C4-2B (cell line): Measurements from ENCODE around the gene UVSSA.
"Not testable (repeated sequence)": the region's sequence is repeated elsewhere in the genome, so short reads cannot be mapped to it uniquely, and the experiment has no call there.

Experiments used
- H3K27ac ChIP-seq: fragments of 450-650 bp; 2 replicates; pipeline ENCODE4 v1.5.1; 2017
- CTCF ChIP-seq: fragments of 450-650 bp; conservative IDR thresholded peaks from 2 replicates; pipeline ENCODE4 v1.5.1; 2017; ENCODE audit warnings: mild to moderate bottlenecking
- ZFX ChIP-seq: fragments of 450-650 bp; IDR thresholded peaks from 2 replicates; pipeline ENCODE4 v1.6.1; 2017

Gene UVSSA

GRCh38 chr4:1371176-1372165, 24.5 kb downstream of the UVSSA start:
- no peak overlapping the region for H3K27ac ChIP-seq
- TF ChIP-seq ZFX: no peak
- TF ChIP-seq CTCF: no peak

- not testable (repeated sequence) for H3K27ac ChIP-seq
These were observed 25.6 kb downstream of the UVSSA start for GRCh38 chr4:1372576-1372975.

- H3K27ac ChIP-seq: no peak overlapping the region
- no peak for TF ChIP-seq CTCF
- no peak for TF ChIP-seq ZFX
These were observed 27.1 kb downstream of the UVSSA start for GRCh38 chr4:1373892-1374705.

- TF ChIP-seq ZFX (no peak), CTCF (no peak)
These were observed 27.7 kb downstream of the UVSSA start for GRCh38 chr4:1374706-1375045.

GRCh38 chr4:1375051-1375721, 28.2 kb downstream of the UVSSA start:
- TF ChIP-seq CTCF (no peak), ZFX (no peak)
- H3K27ac ChIP-seq: no peak overlapping the region

More at GRCh38 chr4:1374706-1375045, 27.7 kb downstream of the UVSSA start:
- no peak overlapping the region for H3K27ac ChIP-seq

- no peak overlapping the region for H3K27ac ChIP-seq
- TF ChIP-seq CTCF (no peak), ZFX (no peak)
These were observed 28.8 kb downstream of the UVSSA start for GRCh38 chr4:1375761-1376322.

GRCh38 chr4:1376391-1376840, 29.4 kb downstream of the UVSSA start:
- TF ChIP-seq ZFX (no peak), CTCF (no peak)
- H3K27ac ChIP-seq: no peak overlapping the region
